ENCODE data around the gene LINC00632.
"Not testable (repeated sequence)": the region's sequence is repeated elsewhere in the genome, so short reads cannot be mapped to it uniquely, and the experiment has no call there.

The LINC00632 gene

DNA sequence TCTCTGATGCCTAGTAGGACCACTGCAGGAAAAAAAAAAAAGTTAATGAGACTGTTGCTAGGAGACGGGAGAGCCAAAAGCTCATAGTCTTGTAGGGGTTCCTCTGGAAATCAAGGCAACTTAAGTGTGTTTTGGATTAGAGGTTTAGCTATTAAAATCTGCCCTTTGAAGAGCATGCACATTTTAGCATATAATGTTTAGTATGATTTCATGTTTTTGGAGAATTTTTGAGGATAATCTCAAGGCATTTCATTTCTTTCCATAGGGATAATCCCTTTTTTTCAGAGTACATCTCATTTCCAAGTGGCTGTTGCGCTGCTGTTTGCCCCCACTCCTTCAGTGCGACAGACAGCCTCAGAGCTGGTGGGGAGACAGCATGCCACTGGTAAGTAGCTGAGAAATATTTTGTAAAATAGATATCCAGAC, at the start of gene LINC00632:
TSS of gene LINC00632 (plus strand) at position 339 of the 426 bp plus-strand sequence.
- DNase-seq (ENCODE audit: extremely low read depth in 1 of 2, low read depth in 1 of 2), result no peak

DNA sequence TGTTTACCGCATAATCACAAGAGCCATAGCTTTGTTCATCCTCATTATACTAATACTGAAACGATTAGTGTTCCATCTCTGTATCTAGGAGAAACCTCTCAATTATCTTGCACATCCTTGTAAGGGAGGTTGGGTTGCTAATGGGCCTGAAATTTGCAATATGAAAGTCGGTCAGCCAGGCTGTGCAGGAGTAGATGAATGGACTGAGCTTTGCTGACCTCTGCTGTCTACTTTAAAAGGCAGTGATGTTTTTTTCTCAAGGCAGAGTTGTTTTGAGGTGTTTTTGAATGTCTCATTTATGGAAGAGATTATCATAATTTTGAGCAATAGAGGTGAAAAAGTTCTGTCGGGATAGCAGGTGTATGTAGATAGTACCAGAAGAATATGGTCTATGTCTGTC, 47.9 kb upstream of the LINC00632 start:
- no peak for DNase-seq (ENCODE audit: extremely low read depth in 1 of 2, low read depth in 1 of 2)

- no peak for DNase-seq (ENCODE audit: extremely low read depth in 1 of 2, low read depth in 1 of 2)
Observed at GRCh38 chrX:140664939-140665338, 44.6 kb upstream of the LINC00632 start.

DNA sequence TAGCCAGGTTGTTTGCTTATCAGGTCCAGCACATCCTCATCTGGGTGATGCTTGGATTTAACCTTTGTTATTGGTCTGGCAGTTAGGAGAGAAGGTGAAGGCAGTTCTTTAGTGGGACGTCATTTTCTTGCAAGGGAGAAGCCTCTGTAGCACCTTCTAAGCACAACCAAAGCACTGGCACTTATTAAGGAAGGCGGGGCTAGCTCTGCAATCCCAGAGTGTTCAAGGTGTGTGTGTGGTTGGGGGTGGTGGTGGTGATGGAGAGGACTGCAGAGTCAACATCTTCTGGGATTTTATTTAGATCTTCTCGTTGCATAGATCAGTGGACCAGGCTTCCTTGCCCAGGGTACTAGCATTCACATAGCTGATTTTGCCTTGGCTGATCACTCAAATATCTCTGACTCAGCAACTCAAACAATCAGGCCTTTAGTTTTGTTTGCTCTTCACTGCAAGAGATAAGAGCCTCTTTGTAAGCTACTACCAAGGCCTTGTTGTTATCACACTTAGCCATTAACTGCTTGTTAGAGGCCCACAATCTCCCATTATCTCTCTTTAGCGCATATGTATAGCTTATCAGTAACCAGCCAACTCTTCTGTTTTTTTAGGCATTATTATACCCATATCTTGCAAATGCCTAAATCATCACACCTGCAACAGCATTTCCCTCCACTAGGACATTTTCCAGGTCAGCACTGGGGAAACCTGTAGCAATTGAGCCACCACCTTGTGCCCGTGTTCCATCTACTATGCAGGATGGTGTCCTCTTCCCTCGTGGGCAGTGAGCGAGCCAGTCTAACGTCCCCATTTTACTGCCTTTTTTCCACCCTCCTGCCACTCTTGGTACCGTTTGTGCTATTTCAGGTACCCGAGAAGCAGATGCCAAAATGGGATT, 36.5 kb upstream of the LINC00632 start:
- no peak for DNase-seq (ENCODE audit: extremely low read depth in 1 of 2, low read depth in 1 of 2)

GRCh38 chrX:140687706-140688105, 21.9 kb upstream of the LINC00632 start:
- no peak for DNase-seq (ENCODE audit: extremely low read depth in 1 of 2, low read depth in 1 of 2)

DNA sequence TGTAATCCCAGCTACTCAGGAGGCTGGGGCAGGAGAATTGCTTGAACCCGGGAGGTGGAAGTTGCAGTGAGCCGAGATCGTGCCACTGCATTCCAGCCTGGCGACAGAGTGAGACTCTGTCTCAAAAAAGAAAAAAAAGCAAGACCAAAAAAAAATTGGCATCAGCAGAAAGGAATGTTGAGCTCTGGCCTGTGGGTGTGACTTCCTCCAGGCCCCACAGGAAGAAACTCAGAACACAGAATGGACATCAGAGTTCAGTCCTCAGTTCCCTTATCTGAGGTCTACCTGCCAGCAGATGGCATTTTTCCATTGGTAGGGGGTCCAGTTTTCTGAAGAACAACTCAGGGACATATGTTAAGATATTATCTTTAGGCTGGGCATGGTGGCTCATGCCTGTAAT, 18.0 kb upstream of the LINC00632 start:
- DNase-seq (ENCODE audit: extremely low read depth in 1 of 2, low read depth in 1 of 2), result not testable (repeated sequence)

GRCh38 chrX:140697618-140698017, 11.9 kb upstream of the LINC00632 start:
- DNase-seq (ENCODE audit: extremely low read depth in 1 of 2, low read depth in 1 of 2), result no peak

- DNase-seq (ENCODE audit: extremely low read depth in 1 of 2, low read depth in 1 of 2), result no peak
Observed at GRCh38 chrX:140701480-140701879, 8.1 kb upstream of the LINC00632 start.

DNA sequence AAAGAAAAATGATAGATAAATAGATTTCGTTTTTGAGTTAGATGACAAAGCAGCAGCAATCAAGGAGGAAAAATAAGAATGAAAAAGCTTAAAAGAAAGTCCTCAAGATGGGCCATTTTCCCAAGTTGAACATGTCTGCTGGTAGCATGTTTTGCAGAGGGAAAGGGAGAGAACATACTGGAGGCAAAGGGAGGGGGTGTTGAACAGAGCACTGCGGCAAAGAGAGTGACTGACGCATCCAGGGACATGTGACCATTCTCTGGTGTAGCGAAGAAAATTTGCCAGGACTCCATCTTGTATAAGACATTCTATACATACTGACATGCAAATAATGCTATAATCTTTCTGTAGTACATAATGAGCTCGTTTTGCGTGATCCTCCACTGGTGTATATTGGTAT, 1.2 kb downstream of the LINC00632 start:
- no peak for DNase-seq (ENCODE audit: extremely low read depth in 1 of 2, low read depth in 1 of 2)

GRCh38 chrX:140711894-140712293, 2.3 kb downstream of the LINC00632 start:
- no peak for DNase-seq (ENCODE audit: extremely low read depth in 1 of 2, low read depth in 1 of 2)

DNA sequence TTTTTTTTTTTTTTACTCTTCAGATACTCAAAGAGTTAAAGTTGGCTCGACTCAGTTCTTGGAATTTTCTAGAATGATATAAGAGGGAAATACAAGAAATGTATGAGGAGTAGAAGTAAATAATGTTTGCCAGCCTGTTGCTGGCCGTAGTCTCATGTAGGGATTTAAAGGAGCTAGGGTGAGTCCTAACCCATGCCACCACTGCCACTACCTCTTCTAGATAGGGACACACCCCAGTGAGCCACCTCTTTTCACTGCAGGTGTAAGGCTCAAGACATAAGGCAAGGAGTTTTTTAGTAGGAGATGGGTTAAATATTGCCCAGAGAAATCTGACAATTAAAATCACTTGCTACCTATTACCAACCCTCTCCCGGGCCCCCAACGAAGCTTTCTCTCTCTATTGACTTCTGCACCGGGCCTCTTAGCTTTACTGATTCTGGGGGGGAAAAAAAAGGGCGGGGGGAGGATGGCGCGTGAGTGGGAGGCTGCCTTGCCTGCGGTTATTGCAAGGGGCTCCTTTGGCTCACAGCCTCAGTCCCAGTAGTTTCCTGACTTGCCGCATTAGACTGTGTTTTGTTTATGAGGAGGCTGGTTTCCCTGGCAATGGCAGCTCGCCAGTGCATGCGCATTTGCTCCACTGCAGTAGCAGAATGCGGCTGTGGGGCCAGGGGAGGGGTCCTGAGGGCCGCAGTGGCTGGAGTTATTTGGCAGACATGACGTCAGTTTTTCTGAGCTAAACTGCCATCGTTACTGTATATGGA, 3.0 kb downstream of the LINC00632 start:
- DNase-seq (ENCODE audit: extremely low read depth in 1 of 2, low read depth in 1 of 2), result peak in 1 of 2 donors; percentile 9

- no peak for DNase-seq (ENCODE audit: extremely low read depth in 1 of 2, low read depth in 1 of 2)
Observed at GRCh38 chrX:140713174-140713539, 3.6 kb downstream of the LINC00632 start.

- no peak for DNase-seq (ENCODE audit: extremely low read depth in 1 of 2, low read depth in 1 of 2)
Observed at GRCh38 chrX:140715787-140716186, 6.2 kb downstream of the LINC00632 start.

- DNase-seq (ENCODE audit: extremely low read depth in 1 of 2, low read depth in 1 of 2), result no peak
Observed at GRCh38 chrX:140723121-140723715, 13.7 kb downstream of the LINC00632 start.

DNA sequence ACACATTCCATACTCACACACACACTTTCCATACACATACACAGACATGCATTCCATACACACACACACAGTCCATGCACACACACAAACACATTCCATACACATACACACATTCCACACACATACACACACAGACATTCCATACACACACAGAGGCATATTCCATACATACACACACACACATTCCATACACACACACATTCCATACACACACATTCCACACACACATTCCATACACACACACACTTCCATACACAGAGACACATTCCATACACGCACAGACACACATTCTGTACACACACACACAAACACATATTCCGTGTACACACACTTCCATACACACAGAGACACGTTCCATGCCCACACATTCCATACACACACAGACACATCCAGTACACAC, 14.8 kb downstream of the LINC00632 start:
- DNase-seq (ENCODE audit: extremely low read depth in 1 of 2, low read depth in 1 of 2), result no peak

DNA sequence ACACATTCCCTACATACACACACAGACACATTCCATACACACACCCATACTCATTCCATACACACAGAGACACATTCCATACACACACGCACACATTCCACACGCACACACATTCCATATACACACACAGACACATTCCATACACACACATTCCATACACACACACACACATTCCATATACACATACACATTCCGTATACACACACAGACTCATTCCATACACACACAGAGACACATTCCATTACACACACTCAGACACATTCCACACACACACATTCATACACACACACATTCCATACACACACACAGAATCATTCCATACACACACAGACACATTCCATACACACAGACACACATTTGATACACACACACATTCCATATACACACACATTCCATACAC, 15.2 kb downstream of the LINC00632 start:
- DNase-seq (ENCODE audit: extremely low read depth in 1 of 2, low read depth in 1 of 2), result no peak

DNA sequence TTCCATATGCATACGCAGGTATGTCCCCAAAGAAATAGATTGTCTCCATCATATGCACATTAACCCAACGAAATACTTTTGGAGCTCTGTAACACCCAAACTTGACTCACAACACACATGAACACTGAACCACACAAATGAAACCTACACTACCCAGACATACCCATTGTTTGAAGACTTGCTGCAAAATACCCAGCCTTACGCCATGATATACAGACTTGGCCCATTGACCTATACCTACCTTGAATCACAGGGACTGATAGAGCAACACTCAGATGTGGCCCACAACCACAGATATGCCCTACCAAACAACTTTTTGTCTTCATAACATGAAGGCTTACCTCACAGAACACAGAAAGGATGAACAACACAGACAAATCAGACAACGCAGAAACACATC, 15.9 kb downstream of the LINC00632 start:
- DNase-seq (ENCODE audit: extremely low read depth in 1 of 2, low read depth in 1 of 2), result no peak

GRCh38 chrX:140733766-140734342, 24.3 kb downstream of the LINC00632 start:
- no peak for DNase-seq (ENCODE audit: extremely low read depth in 1 of 2, low read depth in 1 of 2)

GRCh38 chrX:140744085-140744484, 34.5 kb downstream of the LINC00632 start:
- DNase-seq (ENCODE audit: extremely low read depth in 1 of 2, low read depth in 1 of 2), result no peak

GRCh38 chrX:140756941-140757340, 47.4 kb downstream of the LINC00632 start:
- no peak for DNase-seq (ENCODE audit: extremely low read depth in 1 of 2, low read depth in 1 of 2)

- no peak for DNase-seq (ENCODE audit: extremely low read depth in 1 of 2, low read depth in 1 of 2)
Observed at GRCh38 chrX:140762061-140762460, 52.5 kb downstream of the LINC00632 start.

All from stimulated activated CD8-positive, alpha-beta memory T cell treated with anti-CD3 and anti-CD28 coated beads, Interleukin-7, amount 100 ng/mL, for 48 hours (primary cell).